HG03457 (cell line): ENCODE data around the gene KLF7.

Experiments
- ATAC-seq: cut with Tn5 transposase; IDR thresholded peaks from one replicate; pipeline ENCODE4 v1.9.1; 2021; ENCODE audit warnings: moderate number of reproducible peaks; ENCODE audit not compliant: unreplicated experiment

KLF7 gene

DNA sequence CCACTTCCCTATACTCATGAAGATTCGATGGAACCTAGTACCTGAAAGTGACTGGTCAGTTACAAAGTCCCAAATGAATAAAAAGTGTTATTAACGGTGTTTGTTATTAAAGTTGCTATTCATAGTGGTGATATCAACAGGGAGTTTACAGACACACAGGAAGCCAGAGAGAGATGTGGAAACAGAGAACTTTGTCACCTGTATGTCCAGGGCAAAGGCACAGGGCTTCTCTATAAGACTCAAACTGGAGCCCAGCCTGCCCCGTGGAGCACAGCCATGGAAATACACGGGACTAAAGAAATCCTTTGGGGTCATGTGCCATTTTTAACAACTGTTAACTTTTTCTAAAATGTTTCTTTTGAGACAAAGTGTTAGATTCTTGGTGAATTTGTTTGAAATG, 68.5 kb downstream of the KLF7 start:
- no peak for ATAC-seq

DNA sequence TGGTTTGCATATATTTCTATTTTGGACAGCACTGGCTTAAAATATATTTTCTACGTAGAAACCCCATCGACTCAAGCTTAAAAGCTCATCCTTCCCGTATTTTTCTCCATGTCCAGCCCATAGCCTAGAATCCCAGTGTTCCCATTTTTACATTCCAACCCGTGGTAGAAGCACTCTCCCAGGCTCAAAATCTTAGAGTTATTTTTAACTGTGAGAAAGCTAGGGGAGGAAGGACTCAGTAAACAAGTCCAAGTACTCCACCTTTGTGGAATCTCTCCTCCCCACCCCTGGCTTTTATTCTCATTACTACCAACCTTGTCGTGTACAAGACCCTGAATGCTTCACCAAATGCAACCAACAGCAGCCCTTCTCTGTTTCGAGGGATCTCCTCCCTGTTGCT, 69.8 kb downstream of the KLF7 start:
- ATAC-seq = no peak

GRCh38 chr2:207093234-207093633, 72.5 kb downstream of the KLF7 start:
- ATAC-seq = no peak

GRCh38 chr2:207092818-207093217, 72.9 kb downstream of the KLF7 start:
- ATAC-seq = no peak

DNA sequence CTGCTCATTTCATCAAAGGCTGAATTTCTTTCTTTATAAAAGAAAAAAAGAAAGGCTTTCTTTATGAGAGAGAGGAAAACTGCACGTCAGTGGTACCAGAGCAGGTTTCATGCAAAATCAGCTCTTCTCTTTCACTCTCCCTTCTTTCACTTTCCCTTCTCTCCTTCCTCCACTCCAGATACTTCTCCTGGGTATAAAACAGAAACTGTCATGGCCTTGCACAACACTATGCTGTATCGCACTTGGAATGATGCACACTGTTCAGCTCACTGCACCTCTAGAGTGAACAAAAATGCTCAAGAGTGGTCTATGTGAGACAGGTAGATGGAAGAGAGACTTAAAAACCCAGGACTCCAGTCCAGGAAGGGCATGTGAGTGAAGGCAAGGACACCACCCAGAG, 73.8 kb downstream of the KLF7 start:
- no peak for ATAC-seq

GRCh38 chr2:207091176-207091575, 74.6 kb downstream of the KLF7 start:
- no peak for ATAC-seq

DNA sequence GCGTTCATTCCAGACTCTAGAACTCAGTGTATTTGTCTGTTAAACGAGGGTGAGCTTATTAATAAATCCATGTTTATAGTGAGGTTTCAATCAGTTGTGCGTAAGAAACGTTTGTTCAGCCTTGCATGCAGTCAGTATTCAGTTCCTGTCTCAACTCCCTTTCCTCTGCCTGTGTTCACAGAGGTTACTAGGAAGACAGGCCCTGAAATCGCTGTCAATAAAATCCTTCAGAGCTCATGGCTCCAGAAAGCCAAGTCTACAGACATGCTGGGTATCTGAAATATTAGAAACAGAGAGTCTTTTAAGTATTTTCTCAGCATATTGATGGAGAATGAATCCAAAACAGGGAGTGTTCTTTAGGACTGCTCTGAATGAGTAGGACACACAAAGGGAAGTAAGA, 75.4 kb downstream of the KLF7 start:
- no peak for ATAC-seq

GRCh38 chr2:207088839-207089238, 76.9 kb downstream of the KLF7 start:
- ATAC-seq = no peak

DNA sequence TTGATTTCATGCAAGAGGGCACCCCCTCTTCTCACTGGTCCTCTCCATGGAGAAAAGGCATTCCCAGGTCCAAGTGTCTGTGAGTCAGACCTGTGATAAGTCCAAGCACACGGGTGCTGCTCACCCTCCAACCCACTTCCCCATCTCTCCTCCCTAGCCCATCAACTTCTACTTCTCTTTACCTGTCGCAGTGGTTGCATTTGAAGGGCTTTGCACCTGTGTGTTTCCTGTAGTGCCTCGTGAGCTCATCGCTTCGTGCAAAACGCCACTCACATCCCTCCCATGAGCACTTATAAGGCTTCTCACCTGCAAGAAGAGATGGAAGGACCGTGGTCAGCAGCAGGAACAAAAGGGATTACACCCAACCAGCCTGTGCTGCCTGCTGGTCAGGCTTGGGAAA, 77.5 kb downstream of the KLF7 start:
- ATAC-seq = no peak

GRCh38 chr2:207087046-207087902, 78.5 kb downstream of the KLF7 start:
- ATAC-seq = no peak

DNA sequence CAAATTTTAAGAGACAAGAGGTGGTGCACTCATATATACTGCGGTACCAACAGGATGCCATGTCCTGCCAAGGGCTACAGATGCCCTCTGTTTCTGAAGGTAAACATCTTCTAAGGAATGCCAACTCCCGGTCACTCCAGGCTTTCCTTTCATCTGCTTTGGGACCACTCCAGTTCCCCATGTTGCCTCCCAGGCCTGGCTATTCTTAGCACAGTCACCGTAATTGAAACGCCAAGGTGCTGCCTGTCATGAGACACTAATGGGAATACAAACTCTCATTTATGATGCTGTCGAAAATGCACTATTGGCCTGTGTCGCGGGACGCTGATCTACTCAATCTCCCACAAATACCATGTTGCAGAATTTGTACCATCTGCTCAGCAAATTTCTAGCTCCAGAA, 79.6 kb downstream of the KLF7 start:
- no peak for ATAC-seq

DNA sequence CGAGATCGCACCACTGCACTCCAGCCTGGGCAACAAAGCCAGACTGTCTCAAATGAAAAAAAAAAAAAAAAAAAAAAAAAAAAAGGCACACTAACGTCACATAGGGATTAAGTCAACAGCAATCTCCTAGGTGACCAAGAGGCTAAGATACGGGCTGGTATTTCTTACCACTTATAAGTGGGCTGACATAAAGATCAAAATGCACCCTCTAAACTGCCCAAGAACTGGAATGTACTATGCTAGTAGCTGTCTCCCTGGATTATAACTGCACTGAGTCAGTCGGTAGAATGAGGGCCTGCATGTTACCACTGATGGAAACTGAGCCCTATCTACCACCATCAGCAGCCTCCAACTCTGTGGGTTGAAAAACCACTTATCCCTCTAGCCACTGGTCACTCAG, 80.6 kb downstream of the KLF7 start:
- ATAC-seq = no peak

DNA sequence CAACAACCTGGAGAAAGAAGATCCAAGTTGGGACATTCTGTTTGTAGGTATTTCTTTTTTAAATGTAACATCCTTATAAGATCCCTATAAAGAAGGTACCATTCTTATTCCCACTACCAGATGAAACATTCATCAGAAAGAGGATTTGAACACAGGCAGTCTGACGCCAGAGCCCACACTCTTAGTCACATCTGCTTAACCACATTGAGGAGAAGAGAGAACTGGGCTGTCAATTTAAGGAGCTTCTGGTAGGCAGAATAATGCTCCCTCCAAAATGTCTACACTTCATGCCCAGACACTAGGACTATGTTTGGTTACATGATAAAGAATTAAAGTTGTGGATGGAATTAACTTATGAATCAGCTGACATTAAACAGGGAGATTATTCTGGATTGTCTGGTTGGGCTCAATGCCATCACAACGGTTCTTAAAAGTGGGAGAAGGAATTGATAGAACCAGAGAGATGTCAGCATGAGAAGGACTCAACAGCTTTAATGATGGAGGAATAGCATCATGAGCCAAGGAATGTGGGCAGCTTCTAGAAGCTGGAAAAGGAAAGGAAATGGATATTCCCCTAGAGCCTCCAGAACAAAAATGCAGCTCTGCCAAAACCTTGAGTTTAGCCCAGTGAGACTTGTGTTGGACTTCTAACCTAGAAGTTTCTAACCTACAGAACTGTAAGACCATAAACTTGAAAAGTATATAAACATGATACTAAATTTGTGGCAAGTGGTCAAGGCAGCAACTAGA, 82.2 kb downstream of the KLF7 start:
- ATAC-seq = no peak

- ATAC-seq = no peak
These were observed 83.1 kb downstream of the KLF7 start for GRCh38 chr2:207082619-207083018.

DNA sequence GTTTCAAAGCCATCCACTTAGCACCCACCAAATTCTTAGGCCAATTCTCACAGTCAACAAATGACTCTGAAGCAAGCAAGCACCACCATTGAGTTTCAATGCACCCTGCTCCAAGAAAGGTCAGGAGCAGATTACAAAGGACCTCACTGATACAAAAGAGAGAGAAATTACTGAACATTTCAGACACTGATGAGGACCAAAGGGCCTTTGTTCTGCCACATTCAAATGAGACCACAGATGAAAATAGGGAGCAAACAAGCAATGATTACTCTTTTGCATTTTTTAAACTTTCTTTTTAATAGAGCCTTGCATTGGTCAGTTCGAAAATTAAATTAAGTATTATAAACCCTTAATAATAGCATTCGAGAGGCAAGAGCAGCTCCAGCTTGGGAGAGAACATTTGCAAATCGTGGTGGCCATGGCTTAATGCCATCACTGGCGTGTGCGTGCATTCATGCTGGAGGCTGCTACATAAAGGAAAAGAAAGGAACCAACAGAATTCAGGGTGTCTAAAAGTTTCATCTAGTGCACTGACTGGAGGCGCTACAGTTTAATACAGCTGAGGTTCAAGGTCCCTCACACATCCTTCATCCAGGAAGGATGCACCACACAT, 87.5 kb downstream of the KLF7 start:
- no peak for ATAC-seq

- no peak for ATAC-seq
These were observed 88.5 kb downstream of the KLF7 start for GRCh38 chr2:207077266-207077665.

GRCh38 chr2:207075456-207075855, 90.3 kb downstream of the KLF7 start:
- no peak for ATAC-seq

GRCh38 chr2:207073801-207074678, 91.7 kb downstream of the KLF7 start:
- ATAC-seq = no peak

- ATAC-seq = no peak
These were observed 92.3 kb downstream of the KLF7 start for GRCh38 chr2:207073412-207073800.

DNA sequence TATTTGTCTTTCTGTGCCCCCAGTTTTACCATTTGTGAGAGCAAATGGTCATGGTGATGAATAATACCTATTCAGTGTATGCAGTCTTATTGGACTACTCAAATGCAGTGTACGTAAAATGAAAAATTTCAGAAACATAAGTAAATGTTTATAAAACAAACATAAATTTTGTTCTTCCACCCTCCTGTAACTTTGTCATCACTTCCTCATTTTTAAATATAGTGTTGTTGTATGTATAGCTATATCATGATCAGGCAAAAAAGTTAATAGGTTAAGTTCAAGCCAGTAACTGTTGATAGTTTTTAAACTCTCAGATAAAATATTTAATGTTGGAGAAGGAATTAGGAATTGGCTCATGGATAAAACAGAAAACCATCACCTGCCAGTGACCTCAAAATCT, 93.2 kb downstream of the KLF7 start:
- no peak for ATAC-seq

GRCh38 chr2:207071820-207072219, 93.9 kb downstream of the KLF7 start:
- ATAC-seq = no peak
